ENCODE results near the gene UGP2. TPM values are rescaled to one million over a fixed set of nuclear protein-coding genes. Genes with fewer than 3 reads are reported as not detected.

Gene UGP2
- total RNA-seq, 4 donors from 2014 or later = 85.4 to 125 (median 106) TPM

Small RNA genes within 50 kb of the gene (small RNA-seq; reads per million reads assigned to genes)
- gene RF01293 = 0 reads per million in 2 donors

Other genes with a start within 250 kb of the UGP2 start
- 10 to 100 TPM; 16.6 to 24.8 (median 20.9) TPM for gene VPS54, start 177.5 kb downstream of the UGP2 start, total RNA-seq

Measured in Peyer's patch (tissue), 4 donors.